COR-L47 (cell line): ENCODE measurements around the gene TTLL5.

Experiments
- DNase-seq: peaks from one replicate; lab custom pipeline; 2025; lab: John Stamatoyannopoulos, UW

The TTLL5 gene

GRCh38 chr14:75697918-75698317, 36.9 kb downstream of the TTLL5 start:
- DNase-seq = no peak

GRCh38 chr14:75699331-75699730, 38.3 kb downstream of the TTLL5 start:
- DNase-seq = no peak

GRCh38 chr14:75700295-75700694, 39.2 kb downstream of the TTLL5 start:
- DNase-seq = no peak

DNA sequence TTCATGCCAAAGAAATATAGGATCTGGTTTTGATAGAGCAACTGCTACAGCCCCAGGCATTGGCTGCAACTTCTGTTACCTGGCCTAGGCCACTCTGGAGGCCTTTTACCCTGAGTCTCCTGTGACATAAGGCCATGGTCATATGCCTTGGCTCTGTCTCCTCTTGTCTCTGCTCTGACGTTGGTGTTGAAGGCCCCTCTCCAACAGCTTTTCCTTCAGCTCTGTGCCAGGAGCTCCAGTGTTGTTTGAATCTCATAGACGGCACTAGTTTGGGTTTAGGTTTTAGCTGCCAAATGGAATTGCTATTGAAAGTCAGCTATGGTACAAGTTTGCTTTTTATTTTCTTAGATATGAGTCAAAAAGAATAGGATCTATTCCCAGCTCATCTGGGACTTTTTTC, 41.1 kb downstream of the TTLL5 start:
- no peak for DNase-seq

DNA sequence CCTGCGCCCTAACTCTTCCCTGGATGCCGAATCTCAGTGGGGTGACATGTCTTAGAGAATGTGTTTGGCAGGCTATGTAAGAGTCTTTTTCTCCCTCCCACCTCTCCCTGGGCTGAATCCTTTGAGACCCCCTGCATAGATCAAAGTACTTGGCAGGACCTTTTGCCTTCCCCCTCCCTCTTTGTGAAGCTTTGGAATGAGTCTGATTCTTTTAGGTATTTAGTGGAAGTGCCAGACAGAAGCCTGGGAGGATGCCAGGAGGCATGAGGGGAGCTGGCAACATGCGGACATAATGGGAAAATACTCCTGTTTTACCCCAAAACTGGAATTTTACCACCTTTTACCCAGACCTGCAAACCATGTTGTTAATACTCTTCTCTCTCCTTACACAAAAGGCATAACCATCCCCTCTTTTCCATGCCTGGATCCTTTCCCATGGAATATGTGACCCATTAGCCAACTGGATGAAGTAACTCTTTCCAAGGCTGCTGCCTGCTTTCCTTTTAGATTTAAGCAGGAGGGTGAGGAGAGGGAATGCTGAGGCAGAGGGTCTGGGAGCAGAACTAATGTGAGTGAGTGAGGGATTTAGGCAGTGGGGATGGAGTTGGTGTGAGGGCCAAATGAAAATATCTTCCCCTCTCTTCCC, 41.7 kb downstream of the TTLL5 start:
- no peak for DNase-seq

- DNase-seq = no peak
Measured at GRCh38 chr14:75703467-75703866, 42.4 kb downstream of the TTLL5 start.

DNA sequence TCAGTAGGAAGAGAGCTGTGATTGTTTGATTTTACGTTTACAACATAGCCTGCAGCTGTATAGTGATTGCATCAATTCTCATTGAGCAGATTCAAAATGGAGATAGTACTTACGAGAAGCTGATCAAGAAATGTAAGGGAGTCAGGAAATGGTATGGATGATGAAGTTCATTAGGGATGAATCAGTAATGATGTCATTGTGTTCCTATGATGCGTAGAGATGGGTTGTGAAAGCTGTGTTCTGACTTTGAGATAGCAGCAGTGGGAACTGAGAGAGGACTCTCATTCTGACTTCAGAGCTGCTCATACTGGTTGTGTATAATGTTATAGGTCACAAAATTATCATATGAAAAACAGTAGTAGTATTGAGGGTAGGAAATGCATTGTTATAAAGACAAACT, 44.0 kb downstream of the TTLL5 start:
- no peak for DNase-seq

- DNase-seq = peak; percentile 65
Measured at GRCh38 chr14:75709207-75709812, 48.3 kb downstream of the TTLL5 start.

- DNase-seq = peak; percentile 41
Measured at GRCh38 chr14:75711105-75711795, 50.2 kb downstream of the TTLL5 start.

GRCh38 chr14:75711796-75712211, 50.8 kb downstream of the TTLL5 start:
- DNase-seq = no peak

GRCh38 chr14:75714991-75715390, 53.9 kb downstream of the TTLL5 start:
- no peak for DNase-seq

GRCh38 chr14:75715926-75716780, 55.1 kb downstream of the TTLL5 start:
- no peak for DNase-seq

- DNase-seq = no peak
Measured at GRCh38 chr14:75717729-75718128, 56.7 kb downstream of the TTLL5 start.

GRCh38 chr14:75718199-75718598, 57.2 kb downstream of the TTLL5 start:
- DNase-seq = no peak

GRCh38 chr14:75720116-75720515, 59.1 kb downstream of the TTLL5 start:
- no peak for DNase-seq

GRCh38 chr14:75720842-75721498, 59.9 kb downstream of the TTLL5 start:
- DNase-seq = no peak

DNA sequence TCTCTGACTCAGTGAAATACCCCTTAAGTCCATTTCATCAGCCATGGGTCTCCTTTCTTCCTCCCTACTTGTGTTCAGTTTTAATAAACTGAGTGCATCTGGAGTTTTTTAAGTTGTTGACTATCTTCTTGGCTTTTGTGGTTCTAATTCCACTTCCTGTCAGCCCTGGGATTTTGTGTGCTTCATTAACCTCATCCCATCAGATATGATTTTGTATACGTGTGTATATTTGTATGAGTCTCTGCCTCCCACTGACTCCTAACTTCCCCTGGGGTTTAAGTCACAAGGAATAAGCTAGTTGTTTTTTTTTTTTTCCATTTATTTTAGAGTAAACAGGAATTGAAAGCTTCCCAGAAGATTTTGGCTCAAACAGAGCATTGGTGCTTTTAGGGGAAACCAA, 62.7 kb downstream of the TTLL5 start:
- DNase-seq = no peak

GRCh38 chr14:75724414-75725204, 63.6 kb downstream of the TTLL5 start:
- no peak for DNase-seq

DNA sequence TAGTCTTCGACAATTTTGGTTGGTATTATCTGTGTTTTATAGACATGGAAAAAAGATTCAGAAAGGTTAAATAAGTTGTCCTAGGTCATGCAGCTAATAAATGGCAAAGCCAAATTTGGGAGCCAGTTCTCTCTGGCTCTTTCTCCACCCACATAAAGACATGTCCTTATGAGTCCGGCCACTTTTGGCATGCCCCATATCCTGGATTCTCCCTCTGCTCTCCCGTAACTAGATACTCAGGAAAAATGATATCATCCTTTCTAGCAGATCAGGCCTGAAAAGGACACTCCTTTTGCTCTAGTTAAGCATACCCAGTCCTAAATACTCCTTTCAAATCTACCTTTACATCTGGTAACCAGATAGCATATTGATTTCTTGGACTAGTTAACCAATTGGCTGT, 64.4 kb downstream of the TTLL5 start:
- DNase-seq = no peak

- no peak for DNase-seq
Measured at GRCh38 chr14:75726321-75726720, 65.3 kb downstream of the TTLL5 start.

DNA sequence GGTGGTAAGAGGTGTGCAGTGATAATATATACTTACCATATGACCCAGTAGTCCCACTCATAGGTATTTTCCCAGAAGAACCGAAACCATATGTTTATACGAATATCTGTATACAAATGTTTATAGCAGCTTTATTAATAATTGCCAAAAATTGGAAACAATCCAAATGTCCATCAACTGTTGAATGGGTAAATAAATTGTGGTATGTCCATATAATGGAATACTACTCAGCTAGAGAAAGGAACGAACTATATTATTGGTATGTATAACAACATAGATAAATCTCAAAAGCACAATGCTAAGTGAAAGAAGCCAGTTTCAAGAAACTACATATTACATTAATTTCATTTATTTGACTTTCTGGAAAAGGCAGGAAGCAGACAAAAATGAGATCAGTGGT, 66.1 kb downstream of the TTLL5 start:
- DNase-seq = no peak
